Activated CD4-positive, alpha-beta T cell treated with anti-CD3 and anti-CD28 coated beads for 36 hours (primary cell): ENCODE measurements around the gene VWA1. TPM values are rescaled to one million over a fixed set of nuclear protein-coding genes. Genes with fewer than 3 reads are reported as not detected.
"Not testable (repeated sequence)": the region's sequence is repeated elsewhere in the genome, so short reads cannot be mapped to it uniquely, and the experiment has no call there.

ENCODE experiments used
- ATAC-seq: fragments of 200-7000 bp; cut with Tn5 transposase; one replicate; pipeline ENCODE4 v1.10.0; 2021; ENCODE audit warnings: mild to moderate bottlenecking, moderate library complexity
- CTCF ChIA-PET: fragments of 350-600 bp; sonication (Branson Sonifier 250); formaldehyde crosslinking; loops from one replicate; lab custom pipeline; 2021; ENCODE audit warnings: antibody characterized with exemption; lab: Charles Lee
- POLR2A ChIA-PET: fragments of 350-600 bp; sonication (Branson Sonifier 250); formaldehyde crosslinking; loops from one replicate; lab custom pipeline; 2021; ENCODE audit warnings: antibody characterized with exemption, inconsistent platforms; lab: Charles Lee
- DNase-seq: peaks from one replicate; pipeline ENCODE4 v3.0.0-alpha.2; 2020
- H3K27ac Mint-ChIP-seq: one replicate; pipeline ENCODE4 v1.8.0; 2021; ENCODE audit warnings: mixed read lengths
- H3K27me3 Mint-ChIP-seq: one replicate; pipeline ENCODE4 v1.8.0; 2021; ENCODE audit warnings: mixed read lengths
- H3K36me3 Mint-ChIP-seq: one replicate; pipeline ENCODE4 v1.8.0; 2021; ENCODE audit warnings: low read depth, mixed read lengths
- H3K4me1 Mint-ChIP-seq: one replicate; pipeline ENCODE4 v1.8.0; 2021; ENCODE audit warnings: mixed read lengths
- H3K4me3 Mint-ChIP-seq: one replicate; pipeline ENCODE4 v1.8.0; 2021; ENCODE audit warnings: mild to moderate bottlenecking, moderate library complexity, mixed read lengths
- H3K9me3 Mint-ChIP-seq: one replicate; pipeline ENCODE4 v1.8.0; 2021; ENCODE audit warnings: low read depth, mixed read lengths
- intact Hi-C, 2 experiments: fragments of 100-400 bp; cut with DNase I in 1 of 2; cut with micrococcal nuclease in 1 of 2; formaldehyde crosslinking; loops; one replicate each; pipeline versions ENCODE4 v1.14.2 to v1.15.1; 2022 to 2024; cut with DNase I, micrococcal nuclease
- total RNA-seq, 2 experiments: library from RNA; stranded (reverse); gene quantifications; one replicate each; pipeline ENCODE4 v1.2.3, GENCODE V29; 2021

VWA1 gene
- total RNA-seq, 2 experiments from 2014 or later = 0.56 to 0.78 TPM

- peaks cover 52% of the 10 kb centered on the region for H3K4me1 Mint-ChIP-seq
- CTCF ChIA-PET = no interaction called here
- intact Hi-C loops = loop anchor here in 1 of 2 experiments (10.0 kb wide), 1 partner anchor 501 kb away; no protein-coding TSS in a partner anchor
Observed at GRCh38 chr1:1403653-1404052, 31.8 kb upstream of the VWA1 start.

GRCh38 chr1:1406101-1406820 is 29.2 kb upstream of the VWA1 start:
- H3K27ac Mint-ChIP-seq = peak overlapping the region; percentile 84
- peaks cover 48% of the 10 kb centered on the region for H3K4me1 Mint-ChIP-seq
- no peaks in the 10 kb centered on the region for H3K27me3 Mint-ChIP-seq
- no peak for ATAC-seq
- H3K36me3 Mint-ChIP-seq = peaks cover 62% of the 10 kb centered on the region
- peak overlapping the region; percentile 92 for H3K4me3 Mint-ChIP-seq
- ChIA-PET CTCF (interaction anchor here (0.7 to 2.0 kb wide), 4 partner anchors 8 to 98 kb away, joined by 3 to 11 read pairs (median 3); partner anchors contain the start of gene CCNL2), POLR2A (interaction anchor here (1.5 kb wide), 1 partner anchor 31 kb away, joined by 9 read pairs; the partner anchor contains the start of gene AURKAIP1)
- H3K9me3 Mint-ChIP-seq = no peaks in the 10 kb centered on the region
- peak; percentile 24 for DNase-seq
- intact Hi-C loops = loop anchor here (2.0 to 10.0 kb wide), 3 partner anchors 36 to 499 kb away; partner anchors contain the start of gene CDK11B (in 1 of the 2)

More at GRCh38 chr1:1403653-1404052, 31.8 kb upstream of the VWA1 start:
- Mint-ChIP-seq H3K27me3 (no peaks in the 10 kb centered on the region), H3K27ac (peak overlapping the region; percentile 7), H3K9me3 (no peaks in the 10 kb centered on the region), H3K36me3 (peaks cover 69% of the 10 kb centered on the region), H3K4me3 (no peak overlapping the region)
- POLR2A ChIA-PET = no interaction called here
- DNase-seq (no peak), ATAC-seq (no peak)

DNA sequence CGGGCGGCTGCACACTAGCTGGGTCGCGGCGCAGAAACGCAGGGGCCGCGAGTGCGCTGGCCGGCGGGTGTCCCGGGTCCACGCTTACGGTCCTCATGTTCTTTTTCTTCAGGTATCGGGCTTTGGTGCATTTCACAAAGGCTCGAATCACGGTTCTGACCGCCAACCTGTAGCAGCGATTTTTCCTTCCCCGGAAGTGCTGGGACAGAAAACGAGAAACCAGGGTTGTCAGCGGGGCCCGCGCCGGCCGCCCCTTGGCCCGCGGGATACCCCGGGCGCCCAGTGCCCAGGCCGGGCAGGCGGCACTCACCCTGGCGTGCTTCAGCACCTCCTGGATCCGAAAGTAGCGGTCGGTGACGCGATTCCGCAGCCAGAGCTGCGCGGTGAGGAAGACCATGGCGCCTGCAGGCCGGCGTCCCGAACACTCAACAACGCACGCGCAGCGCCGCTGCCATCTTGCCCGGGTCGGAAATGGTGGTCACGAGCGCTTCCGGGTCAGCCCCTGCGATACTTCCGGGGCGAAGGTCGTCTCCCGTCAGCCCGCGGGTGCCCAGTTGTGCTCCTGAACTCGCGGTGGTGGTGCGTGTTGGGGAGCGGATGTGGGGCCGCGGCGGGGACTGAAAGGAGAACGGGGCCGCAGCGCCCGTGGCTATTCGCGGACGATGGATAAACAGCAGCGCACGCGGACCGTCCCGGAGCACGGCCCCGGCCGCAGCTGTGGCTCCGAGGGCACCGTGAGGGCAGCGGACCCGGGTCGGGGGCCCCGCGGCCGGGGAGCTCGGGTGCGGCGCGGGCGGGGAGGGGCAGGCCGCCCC is 28.5 kb upstream of the VWA1 start, which contains the start of gene MRPL20:
Gene MRPL20 (minus strand): TSS at position 473 of the 815 bp plus-strand sequence. CDS start 76 bp downstream, at position 397.
- peaks cover 57% of the 10 kb centered on the region for H3K36me3 Mint-ChIP-seq

GRCh38 chr1:1407636-1408318 is 27.7 kb upstream of the VWA1 start:
- H3K4me1 Mint-ChIP-seq = peaks cover 35% of the 10 kb centered on the region
- ChIA-PET POLR2A (interaction anchor here (0.6 to 1.5 kb wide), 5 partner anchors 8 to 449 kb away, joined by 3 to 9 read pairs (median 3); partner anchors contain the start of genes AURKAIP1, CCNL2 and NOC2L), CTCF (interaction anchor here (0.8 to 2.0 kb wide), 6 partner anchors 9 to 271 kb away, joined by 3 to 11 read pairs (median 4); partner anchors contain the start of gene CCNL2)
- peak overlapping the region; percentile 92 for H3K4me3 Mint-ChIP-seq
- peaks cover 50% of the 10 kb centered on the region for H3K36me3 Mint-ChIP-seq
- H3K9me3 Mint-ChIP-seq = no peaks in the 10 kb centered on the region
- DNase-seq (peak; percentile 52), ATAC-seq (peak; percentile 7)
- intact Hi-C loops = loop anchor here (1.0 to 10.0 kb wide), 12 partner anchors 8 to 497 kb away; partner anchors contain the start of genes AURKAIP1 (in 2 of the 2), CCNL2 (in 2 of the 2), PUSL1 (in 2 of the 2) and ATAD3B (in 1 of the 2)
- peak overlapping the region; percentile 80 for H3K27ac Mint-ChIP-seq
- no peaks in the 10 kb centered on the region for H3K27me3 Mint-ChIP-seq

More for the DNA sequence above, 28.5 kb upstream of the VWA1 start, which contains the start of gene MRPL20:
- ChIA-PET POLR2A (interaction anchor here (0.6 to 1.5 kb wide), 4 partner anchors 8 to 448 kb away, joined by 3 to 9 read pairs (median 5); partner anchors contain the start of genes AURKAIP1, CCNL2 and NOC2L), CTCF (interaction anchor here (0.8 to 2.0 kb wide), 6 partner anchors 8 to 272 kb away, joined by 3 to 11 read pairs (median 4); partner anchors contain the start of gene CCNL2)
- intact Hi-C loops = loop anchor here (1.0 to 10.0 kb wide), 12 partner anchors 8 to 498 kb away; partner anchors contain the start of genes AURKAIP1 (in 2 of the 2), CCNL2 (in 2 of the 2), PUSL1 (in 2 of the 2) and ATAD3B (in 1 of the 2)
- H3K9me3 Mint-ChIP-seq = no peaks in the 10 kb centered on the region
- H3K27ac Mint-ChIP-seq = peak within 1 kb of the TSS; percentile 91
- peak within 1 kb of the TSS; percentile 92 for H3K4me3 Mint-ChIP-seq
- H3K27me3 Mint-ChIP-seq = no peaks in the 10 kb centered on the region
- DNase-seq (peak; percentile 98), ATAC-seq (peak; percentile 95)
- peaks cover 41% of the 10 kb centered on the region for H3K4me1 Mint-ChIP-seq

DNA sequence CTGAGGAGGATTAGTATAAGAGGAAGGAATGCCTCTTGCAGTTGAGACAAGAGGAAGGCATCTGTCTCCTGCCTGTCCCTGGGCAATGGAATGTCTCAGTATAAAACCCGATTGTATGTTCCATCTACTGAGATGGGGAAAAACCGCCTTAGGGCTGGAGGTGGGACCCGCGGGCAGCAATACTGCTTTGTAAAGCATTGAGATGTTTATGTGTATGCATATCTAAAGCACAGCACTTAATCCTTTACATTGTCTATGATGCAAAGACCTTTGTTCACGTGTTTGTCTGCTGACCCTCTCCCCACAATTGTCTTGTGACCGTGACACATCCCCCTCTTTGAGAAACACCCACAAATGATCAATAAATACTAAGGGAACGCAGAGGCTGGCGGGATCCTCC is 25.3 kb upstream of the VWA1 start:
- H3K9me3 Mint-ChIP-seq, POLR2A ChIA-PET, DNase-seq, H3K4me3 Mint-ChIP-seq, ATAC-seq, H3K27ac Mint-ChIP-seq, H3K27me3 Mint-ChIP-seq, intact Hi-C loops, CTCF ChIA-PET: not testable (repeated sequence)
- Mint-ChIP-seq H3K4me1 (peaks cover 21% of the 10 kb centered on the region), H3K36me3 (peaks cover 32% of the 10 kb centered on the region)

DNA sequence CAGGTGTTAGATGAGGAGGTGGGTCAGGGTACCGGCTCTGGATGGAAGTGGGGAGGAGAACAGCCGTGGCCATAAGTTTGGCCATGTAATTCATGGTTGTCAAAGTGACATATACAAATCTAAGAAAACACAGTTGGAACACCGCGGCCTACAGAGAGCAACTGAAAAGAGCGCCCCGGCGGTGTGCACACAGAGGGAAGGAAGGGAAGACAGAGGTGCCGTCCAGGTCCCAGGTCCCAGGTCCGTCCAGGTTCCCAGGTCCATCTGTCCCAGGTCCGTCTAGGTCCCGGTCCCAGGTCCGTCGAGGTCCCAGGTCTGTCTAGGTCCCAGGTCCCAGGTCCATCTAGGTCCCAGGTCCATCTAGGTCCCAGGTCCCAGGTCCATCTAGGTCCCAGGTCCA is 23.9 kb upstream of the VWA1 start:
- Mint-ChIP-seq H3K9me3 (no peaks in the 10 kb centered on the region), H3K27me3 (no peaks in the 10 kb centered on the region), H3K36me3 (peaks cover 19% of the 10 kb centered on the region), H3K4me1 (peaks cover 12% of the 10 kb centered on the region), H3K27ac (no peak overlapping the region), H3K4me3 (no peak overlapping the region)
- no peak for ATAC-seq
- ChIA-PET CTCF (no interaction called here), POLR2A (no interaction called here)
- DNase-seq = no peak
- intact Hi-C loops = no loop called here

- intact Hi-C loops, H3K27me3 Mint-ChIP-seq, DNase-seq, H3K4me3 Mint-ChIP-seq, CTCF ChIA-PET, H3K9me3 Mint-ChIP-seq, POLR2A ChIA-PET, ATAC-seq: not testable (repeated sequence)
- H3K36me3 Mint-ChIP-seq = peaks cover 15% of the 10 kb centered on the region
- H3K4me1 Mint-ChIP-seq = peaks cover 12% of the 10 kb centered on the region
- peak overlapping the region; percentile 5 for H3K27ac Mint-ChIP-seq
Observed at GRCh38 chr1:1412311-1412902, 23.1 kb upstream of the VWA1 start.

- H3K27ac Mint-ChIP-seq = no peak overlapping the region
- H3K9me3 Mint-ChIP-seq = no peaks in the 10 kb centered on the region
- H3K27me3 Mint-ChIP-seq = no peaks in the 10 kb centered on the region
- intact Hi-C loops = no loop called here
- POLR2A ChIA-PET = no interaction called here
- ATAC-seq (no peak), DNase-seq (no peak)
- no peak overlapping the region for H3K4me3 Mint-ChIP-seq
- CTCF ChIA-PET = no interaction called here
- H3K36me3 Mint-ChIP-seq = peaks cover 3% of the 10 kb centered on the region
- peaks cover 5% of the 10 kb centered on the region for H3K4me1 Mint-ChIP-seq
Observed at GRCh38 chr1:1415751-1416150, 19.7 kb upstream of the VWA1 start.

DNA sequence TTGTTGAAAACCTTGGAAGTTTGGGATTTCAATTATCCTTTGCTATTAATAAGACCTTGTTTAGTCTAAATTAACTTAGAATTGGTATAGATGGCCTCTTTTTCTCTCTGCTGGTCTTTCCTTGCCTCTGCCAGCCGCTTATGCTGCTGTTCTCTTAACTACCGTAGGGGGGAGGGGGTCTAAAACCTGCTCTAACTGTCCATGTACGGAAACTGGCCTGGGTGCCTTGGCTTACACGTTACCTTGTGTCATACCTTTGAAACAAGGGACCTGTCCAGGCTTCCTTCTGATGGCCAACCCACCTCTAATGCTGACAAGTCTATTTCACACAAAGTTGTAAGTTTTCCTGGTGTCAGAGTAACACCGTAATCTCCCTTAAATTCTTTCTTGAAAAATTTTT is 18.1 kb upstream of the VWA1 start:
- H3K9me3 Mint-ChIP-seq, H3K4me3 Mint-ChIP-seq, POLR2A ChIA-PET, ATAC-seq, intact Hi-C loops, CTCF ChIA-PET, H3K36me3 Mint-ChIP-seq, H3K4me1 Mint-ChIP-seq, H3K27ac Mint-ChIP-seq, H3K27me3 Mint-ChIP-seq, DNase-seq: not testable (repeated sequence)

- CTCF ChIA-PET = not testable (repeated sequence)
Observed at GRCh38 chr1:1417825-1418463, 17.5 kb upstream of the VWA1 start.

More at GRCh38 chr1:1417825-1418463, 17.5 kb upstream of the VWA1 start:
- DNase-seq = peak; percentile 37
- H3K27ac Mint-ChIP-seq, H3K4me3 Mint-ChIP-seq, H3K4me1 Mint-ChIP-seq, H3K36me3 Mint-ChIP-seq, intact Hi-C loops, POLR2A ChIA-PET, H3K9me3 Mint-ChIP-seq, H3K27me3 Mint-ChIP-seq: not testable (repeated sequence)
- peak; percentile 47 for ATAC-seq
